Cardiac septum (tissue), 1 donor: ENCODE measurements around the gene NPPA. TPM values are rescaled to one million over a fixed set of nuclear protein-coding genes. Genes with fewer than 3 reads are reported as not detected.

ENCODE experiments used
- DNase-seq: peaks from one replicate; pipeline ENCODE4 v3.0.0-alpha.2; 2020; ENCODE audit warnings: low spot score
- intact Hi-C: fragments of 100-400 bp; cut with DNase I; formaldehyde crosslinking; loops from one replicate; pipeline ENCODE4 v1.14.0; 2022
- total RNA-seq: library from RNA; stranded (reverse); fragmentation: NEBNext Ultra II Directional; extraction: Animal tissue kit (Norgen Biotek cat#: 25700); gene quantifications from one replicate; pipeline ENCODE4 v1.2.1, GENCODE V29; 2021
- donor health status: DM: no; HTN: no; CAD: no.

NPPA gene
- total RNA-seq, 1 donor from 2014 or later: 21,376 TPM

DNA sequence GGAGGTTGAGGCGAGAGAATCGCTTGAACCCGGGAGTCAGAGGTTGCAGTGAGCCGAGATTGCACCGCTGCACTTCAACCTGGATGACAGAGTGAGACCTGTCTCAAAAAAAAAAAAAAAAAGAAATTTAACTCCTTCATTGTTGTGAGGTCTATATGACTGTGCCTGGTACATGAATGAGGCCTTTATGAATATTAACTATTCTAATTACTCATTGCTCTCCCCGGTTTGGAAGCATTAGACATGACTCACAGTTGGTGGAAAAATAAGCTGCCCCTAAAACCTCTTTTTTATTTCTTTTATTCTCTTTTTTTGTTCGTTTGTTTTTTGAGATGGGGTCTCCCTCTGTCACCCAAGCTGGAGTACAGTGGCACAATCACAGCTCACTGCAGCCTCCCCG, 7.8 kb upstream of the NPPA start:
- no peak for DNase-seq
- intact Hi-C loops: no loop called here

DNA sequence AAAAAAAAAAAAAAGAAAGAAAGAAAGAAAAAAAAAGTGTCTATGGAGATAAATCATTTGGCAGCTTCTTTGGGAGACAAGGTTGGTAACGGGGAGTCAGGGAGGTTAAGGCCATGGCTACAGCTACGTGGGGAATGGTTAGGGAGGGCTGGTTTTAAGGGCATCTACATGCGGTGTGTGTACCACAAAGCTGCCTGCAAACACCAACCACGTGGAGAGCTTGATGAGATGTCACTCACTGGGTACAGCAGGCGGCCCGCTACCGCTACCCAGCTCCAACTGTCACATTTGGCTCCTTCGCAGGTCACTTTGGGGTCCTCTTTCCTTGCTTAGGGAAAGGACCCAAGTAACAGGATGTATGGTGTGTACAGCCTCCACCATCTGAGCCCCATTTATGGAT, 6.9 kb upstream of the NPPA start:
- intact Hi-C loops: no loop called here
- no peak for DNase-seq

- intact Hi-C loops: no loop called here
- no peak for DNase-seq
These were observed 3.6 kb upstream of the NPPA start for GRCh38 chr1:11851180-11851579.

GRCh38 chr1:11850156-11850555, 2.6 kb upstream of the NPPA start:
- intact Hi-C loops: no loop called here
- DNase-seq: no peak

- intact Hi-C loops: no loop called here
- DNase-seq: no peak
These were observed 754 bp upstream of the NPPA start for GRCh38 chr1:11848373-11848700.

DNA sequence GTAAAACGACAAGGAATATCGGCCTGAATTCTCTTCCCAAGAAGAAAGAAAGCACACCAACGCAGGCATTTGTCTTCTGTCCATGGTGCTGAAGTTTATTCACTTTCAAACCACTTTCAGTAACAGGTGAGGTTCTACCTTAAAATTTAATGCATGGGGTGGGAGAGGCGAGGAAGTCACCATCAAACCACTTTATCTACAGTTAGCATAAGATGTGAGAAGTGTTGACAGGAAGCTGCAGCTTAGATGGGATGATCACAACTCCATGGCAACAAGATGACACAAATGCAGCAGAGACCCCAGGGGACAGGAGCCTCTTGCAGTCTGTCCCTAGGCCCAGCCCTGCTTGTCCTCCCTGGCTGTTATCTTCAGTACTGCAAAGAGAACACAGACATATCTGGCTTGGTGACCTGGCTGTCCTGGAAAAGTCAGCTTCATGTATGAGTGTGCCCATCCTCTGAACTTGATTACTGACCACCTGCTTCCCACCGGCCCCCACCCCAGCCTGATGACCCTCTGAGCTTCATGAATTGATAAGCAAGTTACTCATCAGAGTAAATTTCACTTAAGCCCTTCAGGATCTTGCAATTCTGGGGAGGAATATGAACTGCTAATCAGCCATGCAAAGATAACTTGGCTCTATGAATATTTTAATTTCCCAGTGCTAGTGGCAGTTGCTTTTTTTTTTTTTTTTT, 1.8 kb downstream of the NPPA start:
- DNase-seq: no peak
- intact Hi-C loops: no loop called here

DNA sequence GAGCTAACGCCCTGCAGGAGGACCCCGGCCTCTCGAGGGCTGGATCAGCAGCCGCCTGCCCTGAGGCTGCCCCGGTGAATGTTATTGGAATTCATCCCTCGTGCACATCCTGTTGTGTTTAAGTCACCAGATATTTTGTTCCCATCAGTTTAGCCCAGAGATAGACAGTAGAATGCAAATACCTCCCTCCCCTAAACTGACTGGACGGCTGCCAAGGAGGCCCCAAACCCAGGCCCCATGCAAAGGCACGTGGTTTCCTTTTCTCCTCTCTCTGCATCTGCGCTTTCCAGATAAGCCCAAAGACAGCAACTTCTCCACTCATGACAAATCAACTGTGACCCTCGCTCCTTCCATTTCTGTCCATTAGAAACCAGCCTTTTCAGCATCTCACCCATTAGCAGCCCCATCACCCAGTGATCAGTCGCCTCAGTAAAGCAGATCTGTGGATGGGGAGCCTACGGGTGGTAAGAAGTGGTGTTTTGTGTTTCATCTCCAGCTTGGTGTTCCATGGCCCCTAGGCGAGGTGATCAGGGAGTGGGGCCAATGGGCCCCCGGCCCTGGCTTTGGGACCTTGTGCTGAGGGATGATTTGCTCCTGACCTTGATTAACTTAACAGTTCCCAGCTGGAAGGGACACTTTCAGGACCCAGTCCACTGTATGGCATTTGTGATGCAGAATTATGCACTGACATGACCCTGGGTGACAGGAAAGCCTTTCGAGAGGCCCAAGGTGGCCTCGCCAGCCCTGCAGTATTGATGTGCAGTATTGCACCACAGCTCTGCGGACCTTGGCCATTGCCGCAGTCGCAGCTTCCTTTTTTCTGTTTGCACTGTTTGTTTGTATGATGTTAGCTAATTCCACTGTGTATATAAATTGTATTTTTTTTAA, 5.2 kb downstream of the NPPA start:
- no peak for DNase-seq
- intact Hi-C loops: no loop called here

GRCh38 chr1:11841245-11842153, 6.1 kb downstream of the NPPA start:
- intact Hi-C loops: loop anchor here (1.0 kb wide), 1 partner anchor 47 kb away; no protein-coding TSS in a partner anchor

DNA sequence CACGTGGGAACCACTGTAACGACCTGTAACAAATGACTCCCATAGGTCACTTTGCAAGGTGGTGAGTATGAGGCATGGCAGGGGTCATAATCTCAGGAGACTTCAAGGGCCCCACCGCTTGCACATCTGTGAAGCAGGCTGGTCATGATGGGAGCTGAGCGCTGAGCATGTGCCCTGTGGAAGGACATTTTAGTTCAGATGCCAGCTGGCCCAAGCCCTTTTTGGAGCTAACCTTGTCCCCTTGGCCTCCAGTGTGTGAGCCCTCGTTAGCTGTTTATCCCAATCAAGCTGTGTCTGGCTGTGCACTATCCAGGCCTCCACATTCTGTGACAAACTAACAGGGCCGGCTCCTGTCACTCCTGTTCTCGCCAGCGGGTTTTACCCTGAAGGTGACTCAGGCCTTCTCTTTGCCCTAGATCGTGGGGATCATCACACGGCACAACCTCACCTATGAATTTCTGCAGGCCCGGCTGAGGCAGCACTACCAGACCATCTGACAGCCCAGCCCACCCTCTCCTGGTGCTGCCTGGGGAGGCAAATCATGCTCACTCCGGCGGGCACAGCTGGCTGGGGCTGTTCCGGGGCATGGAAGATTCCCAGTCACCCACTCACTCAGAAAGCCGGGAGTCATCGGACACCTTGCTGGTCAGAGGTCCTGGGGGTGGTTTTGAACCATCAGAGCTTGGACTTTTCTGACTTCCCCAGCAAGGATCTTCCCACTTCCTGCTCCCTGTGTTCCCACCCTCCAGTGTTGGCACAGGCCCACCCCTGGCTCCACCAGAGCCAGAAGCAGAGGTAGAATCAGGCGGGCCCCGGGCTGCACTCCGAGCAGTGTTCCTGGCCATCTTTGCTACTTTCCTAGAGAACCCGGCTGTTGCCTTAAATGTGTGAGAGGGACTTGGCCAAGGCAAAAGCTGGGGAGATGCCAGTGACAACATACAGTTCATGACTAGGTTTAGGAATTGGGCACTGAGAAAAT, 7.6 kb downstream of the NPPA start:
- intact Hi-C loops: loop anchor here (5.0 kb wide), 2 partner anchors 127 to 192 kb away; no protein-coding TSS in a partner anchor
- no peak for DNase-seq

More at GRCh38 chr1:11841245-11842153, 6.1 kb downstream of the NPPA start:
- DNase-seq: no peak

DNA sequence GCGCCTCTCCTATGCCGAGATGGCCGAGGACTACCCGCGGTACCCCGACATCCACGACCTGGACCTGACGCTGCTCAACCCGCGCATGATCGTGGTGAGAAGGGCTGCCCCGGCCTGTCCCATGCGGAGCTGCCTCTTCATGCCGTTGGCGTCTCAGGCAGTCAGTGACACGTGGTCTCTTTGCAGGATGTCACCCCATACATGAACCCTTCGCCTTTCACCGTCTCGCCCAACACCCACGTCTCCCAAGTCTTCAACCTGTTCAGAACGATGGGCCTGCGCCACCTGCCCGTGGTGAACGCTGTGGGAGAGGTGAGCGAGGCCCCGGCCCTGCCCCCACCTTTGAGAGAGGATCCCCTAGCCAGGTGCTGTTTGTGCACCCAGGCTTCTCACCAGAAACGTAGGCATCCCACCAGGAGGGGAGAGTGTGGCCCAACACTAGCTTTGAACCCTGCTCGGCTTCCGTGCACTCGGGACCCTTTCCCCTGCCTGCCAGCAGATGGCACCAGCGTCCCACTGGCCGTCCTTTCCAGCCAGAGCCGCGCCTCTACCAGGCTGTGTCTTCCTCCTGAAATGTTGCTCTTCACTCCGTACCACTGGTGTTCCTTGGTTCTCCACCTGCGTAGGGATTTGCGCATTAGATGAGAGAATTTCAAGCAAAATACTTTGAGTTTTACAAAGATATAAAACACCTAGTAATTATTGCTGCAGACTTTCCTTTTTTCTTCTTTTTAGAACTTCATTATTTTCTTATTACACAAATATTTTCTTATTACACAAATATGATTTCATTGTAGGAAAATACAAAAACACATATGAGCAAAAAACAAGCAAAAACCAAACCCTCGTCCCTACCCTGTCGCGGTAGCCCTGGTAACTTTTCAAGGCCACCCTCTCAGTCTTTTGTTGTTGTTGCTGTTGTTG, 9.0 kb downstream of the NPPA start:
- peak; percentile 91 for DNase-seq
- intact Hi-C loops: loop anchor here (1.0 to 5.0 kb wide), 3 partner anchors 56 to 194 kb away; no protein-coding TSS in a partner anchor

- no peak for DNase-seq
- intact Hi-C loops: loop anchor here (1.0 to 5.0 kb wide), 3 partner anchors 56 to 194 kb away; no protein-coding TSS in a partner anchor
These were observed 9.7 kb downstream of the NPPA start for GRCh38 chr1:11837767-11838348.

- no peak for DNase-seq
- intact Hi-C loops: loop anchor here (5.0 kb wide), 2 partner anchors 130 to 195 kb away; no protein-coding TSS in a partner anchor
These were observed 10.4 kb downstream of the NPPA start for GRCh38 chr1:11836955-11837766.

- no peak for DNase-seq
- intact Hi-C loops: loop anchor here (5.0 kb wide), 2 partner anchors 132 to 197 kb away; no protein-coding TSS in a partner anchor
These were observed 11.9 kb downstream of the NPPA start for GRCh38 chr1:11835441-11836225.

- intact Hi-C loops: no loop called here
- no peak for DNase-seq
These were observed 13.7 kb downstream of the NPPA start for GRCh38 chr1:11833900-11834299.

DNA sequence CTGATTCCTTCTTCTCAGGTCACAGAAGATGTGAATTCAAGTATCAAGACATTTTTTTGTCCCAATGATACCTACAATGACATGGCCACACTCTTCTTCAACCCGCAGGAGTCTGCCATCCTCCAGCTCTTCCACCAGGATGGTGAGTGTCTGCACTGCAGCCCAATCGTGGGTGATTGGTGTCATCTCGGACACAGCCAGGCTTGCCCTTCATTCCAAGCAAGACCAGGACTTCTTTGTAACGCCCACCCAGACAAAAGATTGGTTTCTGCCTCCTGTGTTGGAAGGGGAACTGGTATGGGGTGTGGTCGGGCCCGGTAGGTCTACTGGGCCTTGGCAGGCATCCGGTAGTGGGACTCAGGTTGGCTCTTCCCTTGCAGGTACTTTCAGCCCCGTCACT, 14.1 kb downstream of the NPPA start:
- intact Hi-C loops: no loop called here

More for the DNA sequence above, 14.1 kb downstream of the NPPA start:
- DNase-seq: no peak
